Dermis microvascular lymphatic vessel endothelial cell (primary cell): Measurements from ENCODE around the gene CAMK1G. TPM values are rescaled to one million over a fixed set of nuclear protein-coding genes. Genes with fewer than 3 reads are reported as not detected.

Experiments
- DNase-seq, 2 donors: peaks; one replicate each; pipeline versions ENCODE4 v3.0.0 to v3.0.0-alpha.2; 2010; ENCODE audit warnings: low read depth in 2 of 2
- total RNA-seq: library from RNA; depleted of rRNA; stranded (reverse); fragments of >200 nt; gene quantifications from 2 replicates; pipeline ENCODE4 v1.2.1, GENCODE V29; 2014

CAMK1G gene
- total RNA-seq, 1 donor from 2014 or later, result not detected

DNA sequence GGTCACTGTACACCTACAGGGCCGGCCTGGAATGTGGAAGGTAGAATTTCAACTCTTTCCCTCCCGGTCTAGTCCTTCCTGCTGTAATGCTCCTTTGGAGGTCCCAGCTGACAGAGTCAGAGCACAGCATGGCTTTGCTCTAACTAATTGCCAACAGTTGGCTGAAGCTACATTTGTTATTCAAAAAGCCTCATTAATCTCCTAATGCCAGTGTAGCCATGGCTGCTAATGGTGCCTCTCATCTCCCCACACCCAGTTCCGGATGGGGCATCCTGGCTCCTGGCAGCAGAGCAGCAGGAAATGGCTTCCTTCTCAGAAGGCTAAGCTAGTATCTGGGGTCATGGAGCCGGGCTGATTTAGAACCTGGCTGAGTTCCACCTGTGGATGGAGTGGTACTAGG lies 18.7 kb upstream of the CAMK1G start:
- no peak for DNase-seq

DNA sequence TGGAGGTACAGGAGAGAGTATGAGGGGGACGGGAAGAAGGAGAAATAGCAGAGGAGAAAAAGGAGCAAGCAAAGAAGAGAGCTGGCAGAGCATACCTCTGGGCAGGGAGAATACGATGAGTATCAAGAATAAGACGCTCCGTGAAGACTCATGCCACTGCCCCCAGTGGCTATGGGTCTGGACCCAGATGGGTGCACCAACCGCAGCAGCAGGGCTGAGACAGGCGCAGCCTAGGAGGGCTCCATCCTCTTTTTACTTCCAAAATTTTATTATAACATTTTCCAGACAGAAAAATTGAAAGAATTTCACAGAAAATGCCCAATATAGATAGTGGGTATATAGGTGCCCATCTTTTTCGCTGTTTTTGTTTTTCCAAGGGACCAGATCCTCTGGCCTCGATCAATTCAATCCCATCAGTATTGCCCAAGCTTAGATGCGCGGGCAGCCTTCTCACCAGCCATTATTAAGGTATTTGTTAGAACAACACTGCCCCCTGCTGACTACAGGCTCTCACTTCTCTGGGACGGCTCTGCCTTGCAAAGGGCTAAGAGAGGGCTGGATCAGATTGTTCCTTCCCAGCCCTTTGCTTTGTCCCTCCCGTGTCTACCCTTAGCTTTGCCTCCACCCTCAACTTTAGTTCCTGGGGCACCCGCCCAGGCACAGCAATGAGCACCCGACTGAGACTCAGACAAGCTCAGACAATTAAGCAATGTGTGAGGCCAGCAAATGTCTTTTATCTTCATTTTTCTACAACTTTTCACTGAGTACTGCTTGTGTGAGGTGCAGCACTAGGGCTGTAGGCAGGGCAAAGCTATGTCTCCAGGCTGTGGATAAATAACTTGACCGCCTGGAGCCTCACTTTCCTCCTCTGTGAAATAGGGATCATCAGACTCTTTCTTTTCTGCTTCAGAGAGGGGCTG lies 17.5 kb upstream of the CAMK1G start:
- DNase-seq, result peak; percentile 57 to 79

DNA sequence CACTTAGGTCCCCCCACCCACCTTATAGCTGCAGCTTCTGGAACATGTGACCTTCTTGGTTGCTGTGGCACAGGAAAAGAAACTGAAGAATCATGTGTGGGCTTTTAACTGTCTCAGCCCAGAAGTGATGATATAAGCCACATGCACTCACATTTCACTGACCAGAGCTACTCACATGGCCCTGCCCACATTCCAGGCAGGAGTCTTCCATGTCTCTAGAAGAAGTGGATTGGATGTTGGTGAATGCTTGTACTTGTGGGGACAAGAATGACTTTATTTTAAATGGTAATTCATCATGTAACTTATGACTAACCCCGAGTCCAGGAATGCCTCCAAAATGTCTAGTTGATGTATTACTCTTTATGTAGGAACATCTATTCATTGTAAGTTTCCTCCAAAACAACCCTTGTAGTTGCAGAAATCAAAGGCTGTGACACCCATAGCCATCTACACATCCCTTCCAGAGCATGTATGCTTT lies 15.8 kb upstream of the CAMK1G start:
- no peak for DNase-seq

DNA sequence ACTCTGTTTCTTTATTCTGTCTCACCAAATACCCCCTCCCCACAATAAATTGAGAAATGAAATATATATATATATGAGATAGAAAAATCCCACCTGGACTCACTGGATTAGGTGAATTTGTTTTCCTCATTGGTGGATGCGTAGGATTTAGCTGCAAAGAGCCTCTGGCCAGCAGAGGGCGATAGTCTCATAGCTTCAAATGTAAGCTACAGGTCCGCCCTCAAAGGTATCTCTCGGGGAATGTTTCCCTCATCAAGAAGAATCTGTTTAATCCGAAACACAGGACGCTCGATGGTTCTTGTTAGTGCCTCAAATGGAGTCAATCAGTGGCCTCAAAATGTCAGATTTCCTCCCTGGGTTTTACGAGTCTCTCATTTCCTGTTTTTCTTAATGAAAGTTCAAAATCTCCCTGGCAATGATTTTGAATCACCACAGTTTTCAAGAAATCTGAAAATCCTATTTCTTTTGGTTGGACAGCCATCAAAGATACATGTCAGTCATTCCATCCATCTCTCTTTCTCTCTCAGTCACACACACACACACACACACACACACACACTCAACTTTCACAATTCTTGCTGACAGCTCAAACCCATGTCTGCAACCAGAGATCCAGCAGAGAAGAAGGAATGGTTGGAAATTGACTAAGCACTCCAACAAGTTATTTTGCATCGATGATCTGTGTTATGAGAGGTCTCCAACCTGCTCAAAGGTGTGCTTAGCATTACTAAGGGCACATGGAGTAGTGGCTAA lies 13.9 kb upstream of the CAMK1G start:
- DNase-seq, result peak; percentile 62 to 84

DNA sequence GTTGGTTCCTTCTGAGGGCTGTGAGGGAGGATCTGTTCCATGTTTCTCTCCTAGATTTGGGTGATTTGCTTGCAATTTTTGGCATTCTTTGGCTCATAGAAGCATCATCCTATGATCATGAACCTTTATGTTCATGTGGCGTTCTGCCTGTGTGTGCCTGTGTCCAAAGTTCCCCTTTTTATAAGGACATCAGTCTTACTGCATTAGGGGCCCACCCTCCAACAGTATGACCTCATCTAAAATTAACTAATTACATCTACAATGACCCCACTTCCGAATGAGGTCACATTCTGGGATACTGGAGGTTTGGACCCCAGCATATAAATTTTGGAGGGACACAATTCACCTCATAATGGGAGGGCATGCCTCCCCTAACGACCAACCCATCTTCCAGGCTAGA lies 12.8 kb upstream of the CAMK1G start:
- DNase-seq, result no peak

DNA sequence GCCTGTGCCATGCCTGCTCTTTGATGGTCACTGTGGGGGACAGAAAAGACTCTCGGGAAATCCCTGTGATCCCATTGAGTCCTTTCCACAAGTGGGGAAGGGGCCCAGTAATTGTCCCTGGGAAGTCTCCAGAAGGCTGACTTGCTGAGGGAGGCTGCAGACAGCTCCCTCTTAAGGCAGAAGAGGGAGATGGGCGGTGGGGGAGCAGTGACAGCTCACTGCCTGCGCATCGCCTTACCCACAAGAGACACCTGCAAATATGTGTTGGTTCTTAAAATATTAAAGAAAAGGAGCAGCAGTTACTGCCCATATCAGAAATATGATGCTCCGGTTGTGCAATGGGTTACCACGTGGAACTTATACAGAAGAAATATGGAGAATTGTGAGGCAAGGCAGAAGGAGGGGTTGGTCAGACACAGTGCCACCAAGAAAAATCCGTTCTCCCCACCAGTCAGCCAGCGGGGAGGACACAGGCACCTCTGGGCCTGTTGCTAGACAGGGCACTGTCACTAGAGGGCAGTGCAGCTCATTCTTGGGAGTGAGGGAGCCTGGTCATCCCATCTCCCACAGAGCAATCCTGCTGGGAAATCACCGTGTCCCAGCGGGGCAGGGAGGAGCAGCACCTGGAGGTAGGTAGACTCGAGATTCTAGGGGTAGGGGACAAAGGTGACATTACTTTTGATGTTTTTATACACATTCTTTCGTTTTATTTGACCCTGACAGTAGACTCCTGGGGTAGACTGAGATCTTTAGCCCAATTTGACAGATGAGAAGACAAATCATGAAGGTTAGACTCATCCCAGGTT lies 6.9 kb upstream of the CAMK1G start:
- peak; percentile 24 to 73 for DNase-seq

DNA sequence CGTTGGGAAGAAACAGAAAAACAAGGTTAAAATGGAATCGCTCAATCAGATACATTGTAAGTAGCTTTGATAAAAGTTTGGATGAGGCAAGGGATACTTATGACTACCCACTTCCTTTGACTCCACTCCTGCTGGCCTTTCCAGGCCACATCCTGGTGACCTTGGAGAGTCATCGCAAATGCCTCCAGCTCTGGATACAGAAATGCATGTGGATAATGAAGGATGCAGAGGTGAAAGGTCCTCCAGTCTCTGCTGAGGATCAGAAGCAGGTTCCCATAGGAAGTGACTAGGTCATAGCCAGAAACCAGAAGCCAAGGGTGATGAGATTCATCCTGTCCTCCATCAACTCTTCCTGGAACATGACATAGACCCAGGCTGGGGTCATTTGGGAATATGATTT lies 6.2 kb upstream of the CAMK1G start:
- DNase-seq, result peak in 1 of 2 donors; percentile 43

DNA sequence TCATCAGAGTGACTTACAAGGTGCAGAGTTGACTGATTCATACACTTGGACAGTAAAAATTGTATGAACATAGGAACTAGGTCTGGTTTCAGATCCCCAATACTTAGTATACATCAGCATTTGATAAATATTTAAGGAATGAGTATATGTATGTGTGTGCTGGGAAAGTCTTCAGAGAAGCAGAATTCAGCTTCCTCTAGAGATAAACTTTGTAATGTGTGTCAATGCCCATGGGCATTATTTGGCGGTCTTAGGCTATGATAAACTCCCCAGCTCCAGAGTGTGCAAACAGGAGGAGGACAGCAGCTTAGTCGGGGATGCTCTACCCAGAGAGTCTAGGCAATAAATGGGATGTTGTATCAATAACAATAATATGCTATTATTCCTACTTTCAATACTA lies 2.9 kb upstream of the CAMK1G start:
- no peak for DNase-seq

DNA sequence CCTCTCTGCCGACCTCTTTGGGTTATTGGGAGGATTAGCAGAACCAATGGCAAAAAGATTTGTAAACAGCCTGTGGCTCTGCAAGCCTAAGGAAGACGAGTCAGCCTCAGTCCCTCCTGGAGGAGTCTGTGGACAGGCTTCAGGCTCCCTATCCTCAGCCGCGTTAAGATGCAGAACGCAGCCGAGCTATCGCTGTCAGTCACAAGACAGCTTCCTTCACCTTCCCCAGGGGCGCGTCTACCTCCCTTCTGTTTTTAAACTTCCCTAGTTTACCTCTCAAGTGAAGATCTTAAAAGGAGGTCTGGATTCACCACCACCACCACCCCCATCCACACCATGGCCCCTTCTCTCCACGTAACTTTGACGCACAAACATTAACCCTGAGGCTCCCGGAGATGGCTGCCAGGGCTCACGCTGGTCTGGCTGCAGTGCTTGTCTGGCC lies 738 bp downstream of the CAMK1G start:
- no peak for DNase-seq

DNA sequence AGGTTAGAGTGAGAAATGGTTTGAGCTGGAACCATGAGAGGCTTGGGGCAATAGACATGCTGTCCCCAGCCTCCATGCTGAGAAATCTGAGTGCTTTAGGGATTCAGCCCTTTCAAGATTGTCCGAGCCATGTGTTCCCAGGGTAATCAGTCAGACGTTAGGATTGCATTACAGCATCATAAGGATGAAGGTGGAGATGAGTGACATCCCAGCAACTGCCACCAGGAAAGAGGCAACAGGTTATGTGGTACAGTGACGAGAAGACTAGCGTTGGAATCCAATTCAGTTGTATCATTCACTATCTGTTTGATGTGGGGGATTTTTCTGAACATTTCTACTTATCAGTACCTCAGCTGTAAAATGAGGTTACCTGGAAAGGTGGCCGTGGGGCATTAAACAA lies 1.7 kb downstream of the CAMK1G start:
- DNase-seq, result no peak

DNA sequence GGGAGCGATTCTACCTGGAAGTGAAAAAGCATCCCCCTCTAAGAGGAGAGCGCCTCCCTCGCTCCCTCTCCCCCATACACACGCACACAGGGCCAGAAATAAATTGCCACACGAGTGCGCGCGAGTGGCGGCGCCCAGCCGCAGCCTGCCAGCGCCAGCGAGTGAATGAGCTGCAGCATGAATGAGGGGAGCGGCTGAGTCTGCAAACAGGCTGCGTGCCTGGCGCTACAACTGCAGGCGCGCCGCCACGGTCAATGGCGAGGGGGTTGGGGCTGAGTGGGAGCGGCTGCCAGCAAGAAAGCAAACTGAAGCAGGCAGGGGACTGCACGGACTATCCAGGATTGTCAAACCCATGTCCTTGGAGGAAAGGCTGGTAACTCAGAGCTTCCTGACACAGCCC lies 2.2 kb downstream of the CAMK1G start:
- DNase-seq, result peak in 1 of 2 donors; percentile 45

DNA sequence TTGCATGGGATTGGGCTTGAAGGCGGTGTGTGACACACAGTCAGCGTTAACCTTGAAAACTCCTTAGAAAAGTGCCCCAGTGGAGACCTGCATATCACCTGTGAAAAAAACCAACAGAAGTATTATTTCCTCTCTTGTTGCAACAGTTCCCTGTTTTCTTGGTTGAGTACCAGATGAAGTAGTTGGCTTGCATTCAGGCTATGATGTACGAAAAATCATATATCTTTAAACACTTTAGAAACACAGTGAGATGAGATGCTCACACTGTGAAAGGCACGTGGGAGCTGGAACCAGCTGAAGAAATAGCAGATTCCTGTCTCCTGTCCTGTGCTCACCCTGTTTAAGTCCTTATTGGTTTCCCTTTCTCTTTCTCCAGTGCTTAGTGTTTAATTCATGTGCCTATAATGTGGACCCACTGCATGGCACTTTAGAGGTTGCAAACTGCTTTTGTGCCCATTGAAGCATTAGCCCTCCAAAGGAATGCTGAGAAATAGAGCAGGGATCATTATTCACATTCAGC lies 2.8 kb downstream of the CAMK1G start:
- DNase-seq, result no peak

DNA sequence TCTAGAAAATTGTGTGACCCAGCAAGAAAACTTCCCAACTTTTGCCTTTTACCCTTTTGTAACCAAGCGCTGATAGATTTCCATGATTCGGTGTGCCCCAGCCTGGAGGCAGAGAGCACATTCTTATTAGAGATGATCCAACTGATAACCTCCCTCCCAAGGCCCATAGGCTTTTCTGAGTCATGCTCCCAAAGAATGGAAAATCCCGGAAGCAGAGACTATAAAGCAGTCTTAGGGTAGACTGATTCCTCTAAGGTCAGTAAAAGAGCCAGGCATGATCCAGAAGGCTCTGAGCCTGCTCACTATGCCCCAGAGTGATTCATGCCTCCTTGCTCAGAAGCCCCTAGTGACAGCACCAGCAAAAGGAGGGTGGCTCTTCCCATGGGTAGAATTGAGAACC lies 4.3 kb downstream of the CAMK1G start:
- peak in 1 of 2 donors; percentile 58 for DNase-seq

DNA sequence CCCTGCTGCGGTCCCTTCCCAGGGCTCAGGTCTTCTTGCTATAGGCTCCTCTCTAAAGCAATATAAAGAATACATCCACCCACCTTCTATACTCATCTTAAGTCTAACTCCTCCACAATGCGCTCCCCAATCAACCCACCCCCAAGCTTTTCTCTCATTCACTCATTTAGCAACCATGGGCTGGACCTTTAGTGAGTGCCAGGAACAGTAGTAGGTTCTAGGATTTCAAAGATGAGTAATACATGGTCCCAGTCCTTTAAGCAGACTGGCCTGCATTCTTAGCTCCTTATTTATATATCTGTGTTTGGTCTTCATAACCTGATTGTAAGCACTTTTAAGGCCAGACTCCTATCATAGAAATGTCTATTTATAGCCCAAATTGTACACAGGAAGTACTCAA lies 5.9 kb downstream of the CAMK1G start:
- DNase-seq, result no peak

DNA sequence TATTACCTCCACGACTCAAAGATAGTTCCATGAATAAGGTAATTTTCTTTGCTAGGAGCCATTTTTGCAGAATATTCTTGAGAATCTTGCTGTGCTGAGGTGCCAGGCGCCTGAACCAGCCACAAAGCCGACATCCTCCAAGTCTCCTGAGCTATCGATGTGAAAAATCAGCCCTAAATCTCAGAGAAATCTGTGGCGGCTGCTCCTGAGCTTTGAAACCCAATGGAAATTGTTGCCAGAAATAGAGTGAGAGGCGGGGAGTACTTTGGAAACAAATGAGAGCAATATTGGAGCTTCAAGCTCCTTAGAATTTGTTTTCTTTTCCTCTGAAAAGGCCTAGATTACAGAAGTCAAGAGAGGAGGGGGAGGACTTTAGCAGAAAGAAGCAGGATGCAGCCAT lies 6.3 kb downstream of the CAMK1G start:
- no peak for DNase-seq

DNA sequence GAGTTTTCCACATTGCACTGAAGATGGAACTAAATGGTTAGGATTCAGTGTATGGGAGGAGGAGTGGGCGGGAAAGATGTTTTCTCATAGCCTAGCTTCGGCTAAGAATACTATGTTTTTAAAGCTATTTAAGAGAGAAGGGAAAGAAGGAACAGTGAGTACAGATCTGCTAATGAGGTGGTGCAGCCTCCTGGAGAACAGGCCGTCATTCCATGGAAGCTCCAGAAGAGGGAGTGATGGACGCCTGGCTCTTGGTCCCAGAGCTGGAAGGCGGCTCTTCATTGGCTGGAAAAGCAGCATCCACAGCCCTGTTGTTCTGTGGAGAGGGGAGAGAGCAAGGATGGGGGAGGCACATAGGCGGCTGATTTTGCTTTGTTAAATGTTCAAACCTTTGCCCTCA lies 6.9 kb downstream of the CAMK1G start:
- DNase-seq, result peak in 1 of 2 donors; percentile 11

DNA sequence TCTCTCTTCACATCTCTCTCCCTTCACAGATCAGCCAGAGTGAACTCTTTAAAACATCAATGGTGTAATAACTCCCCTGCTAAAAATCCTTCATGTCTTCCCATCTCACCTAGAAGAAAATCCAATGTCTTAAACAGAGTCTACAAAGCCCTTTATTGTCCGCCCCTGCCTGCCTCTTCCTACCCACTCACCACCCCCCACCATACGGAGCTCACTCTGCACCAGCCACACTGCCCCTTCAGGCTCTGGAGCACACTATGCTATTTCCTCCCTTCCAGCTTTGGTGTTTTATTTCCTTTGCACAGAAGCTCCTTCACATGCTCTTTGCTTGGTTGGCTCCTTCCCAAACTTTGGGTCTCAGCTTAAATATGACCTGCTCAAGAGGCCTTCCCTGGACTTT lies 10.2 kb downstream of the CAMK1G start:
- DNase-seq, result no peak

DNA sequence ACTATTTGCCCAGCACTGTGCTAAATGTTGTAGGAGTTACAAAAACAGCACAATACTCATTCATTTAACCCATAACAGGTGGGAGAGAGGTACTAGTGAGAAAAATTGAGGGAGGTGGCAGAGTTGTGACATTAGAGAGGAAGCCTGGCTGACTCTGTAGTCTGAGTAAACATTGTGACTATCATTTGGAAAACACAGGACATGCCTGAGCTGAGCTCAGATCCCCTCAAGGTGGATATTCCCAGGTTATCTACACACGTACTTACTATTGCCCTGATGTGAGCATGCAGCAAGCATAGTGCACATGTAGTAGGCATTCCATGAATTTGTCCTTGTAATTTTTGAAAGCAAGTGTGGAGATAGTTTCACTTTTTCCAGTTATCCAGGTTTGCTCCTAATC lies 10.9 kb downstream of the CAMK1G start:
- peak in 1 of 2 donors; percentile 19 for DNase-seq

DNA sequence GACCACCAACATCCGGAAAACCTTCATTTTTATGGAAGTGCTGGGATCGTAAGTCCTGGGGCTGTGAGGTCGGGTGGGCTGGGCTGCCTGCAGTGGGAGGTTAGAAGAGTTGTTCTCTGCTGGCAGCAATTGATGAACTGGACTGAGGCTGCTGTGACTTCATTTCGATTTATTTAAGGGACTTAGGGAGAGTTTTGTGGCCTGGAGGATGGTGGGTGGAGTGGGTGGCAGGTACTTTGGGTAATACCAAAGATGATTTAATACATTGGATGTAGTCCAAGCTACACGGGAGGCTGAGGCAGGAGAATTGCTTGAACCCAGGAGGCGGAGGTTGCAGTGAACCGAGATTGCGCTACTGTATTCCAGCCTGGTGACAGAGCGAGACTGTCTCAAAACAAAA lies 11.5 kb downstream of the CAMK1G start:
- no peak for DNase-seq

DNA sequence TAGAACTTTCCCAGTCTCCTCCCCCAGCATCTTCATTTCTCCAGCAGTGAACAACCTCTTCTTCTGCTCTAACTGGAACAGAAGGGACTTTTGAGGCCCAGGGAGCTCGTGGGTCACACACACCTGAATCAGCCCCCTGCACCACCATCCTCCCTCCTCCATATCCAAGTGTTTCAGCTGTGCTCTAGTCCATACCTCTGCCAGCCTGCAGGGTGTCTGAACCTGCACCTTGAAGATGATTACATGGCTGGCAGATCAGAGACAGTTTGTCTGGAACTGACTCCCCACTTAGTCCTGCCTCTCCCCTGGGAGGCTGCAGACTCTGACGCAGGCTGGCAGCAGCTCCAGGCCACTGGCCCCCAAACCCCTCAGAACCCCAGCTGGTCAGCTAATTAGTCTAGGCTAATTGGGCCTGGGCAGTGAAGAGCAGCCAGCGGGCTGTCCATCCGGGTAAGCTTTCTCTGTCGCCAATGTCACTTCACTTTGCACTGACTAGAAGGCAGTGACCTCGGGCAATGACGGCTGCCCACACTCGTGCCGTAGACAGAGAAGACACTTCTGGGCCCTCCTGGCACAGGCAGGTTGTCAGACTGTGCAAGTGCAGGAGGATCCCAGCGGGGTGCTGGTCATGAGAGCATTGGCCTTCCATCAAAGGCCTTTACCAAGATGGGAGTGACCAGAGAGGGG lies 12.2 kb downstream of the CAMK1G start:
- no peak for DNase-seq

DNA sequence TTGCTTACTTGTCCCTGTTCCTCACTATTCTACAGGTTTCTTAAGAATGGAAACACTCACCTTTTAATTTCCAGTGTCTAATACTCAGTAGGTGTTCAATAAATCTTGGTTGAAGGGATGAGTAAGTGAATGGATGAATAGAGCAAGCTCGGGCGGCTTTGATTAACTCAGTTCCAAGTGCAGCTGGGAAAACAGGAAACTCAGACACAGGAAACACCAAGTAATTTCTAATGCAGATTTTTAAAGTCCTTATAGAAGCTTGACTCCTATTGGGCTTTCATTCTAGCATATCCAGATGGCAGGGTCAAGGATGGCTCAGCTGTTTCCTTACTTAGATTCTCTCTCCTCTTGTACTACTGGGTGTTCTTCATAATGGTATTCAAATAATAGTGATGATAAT lies 14.0 kb downstream of the CAMK1G start:
- DNase-seq, result peak in 1 of 2 donors; percentile 80
